ENCODE data around the gene KSR1. TPM values are rescaled to one million over a fixed set of nuclear protein-coding genes. Genes with fewer than 3 reads are reported as not detected.

KSR1 gene
- polyA plus RNA-seq, 1 of the 3 experiments (the other 2 are of a cell fraction), result 7.5 TPM

GRCh38 chr17:27518048-27518447, 61.8 kb downstream of the KSR1 start:
- no peaks in the 10 kb centered on the region for H3K9me2 ChIP-seq
- CTCF ChIA-PET, result interaction anchor here (1.8 kb wide), 1 partner anchor 62 kb away, joined by 6 read pairs; the partner anchor contains the start of gene KSR1

More at GRCh38 chr17:27518048-27518447, 61.8 kb downstream of the KSR1 start:
- Histone ChIP-seq H3K27me3 (ENCODE audit: insufficient read depth) (no peaks in the 10 kb centered on the region), H3K4me1 (ENCODE audit: control insufficient read depth in 1 of 2, insufficient read depth in 2 of 2, low read depth in 1 of 2, low read length in 1 of 2) (peaks cover 0 to 17% of the 10 kb centered on the region in 2 experiments; a peak in 1 of 4 replicates), H3K9ac (no peak overlapping the region), H3K4me3 (ENCODE audit: low read depth in 2 of 2, low read length in 1 of 2) (no peak overlapping the region), H3K9me3 (no peaks in the 10 kb centered on the region), H3K79me2 (ENCODE audit: insufficient read depth) (no peaks in the 10 kb centered on the region), H4K20me1 (ENCODE audit: insufficient read depth) (no peaks in the 10 kb centered on the region), H3K36me3 (replicated peaks in 1 of 2; ENCODE audit: control insufficient read depth in 1 of 2, insufficient read depth in 2 of 2, low read length in 1 of 2) (no peaks in the 10 kb centered on the region), H2AFZ (ENCODE audit: low read depth) (no peak overlapping the region), H3F3A (replicated peaks; ENCODE audit: insufficient read depth) (no peaks in the 10 kb centered on the region), H3K4me2 (no peak overlapping the region), H3K27ac (ENCODE audit: low read depth in 2 of 2, low read length in 1 of 2) (no peak overlapping the region)
- TF ChIP-seq JUND (IDR thresholded peaks at IDR 0.05) (no peak), FOXJ3 (CRISPR knock-in tag; IDR thresholded peaks at IDR 0.05) (no peak), USF2 (IDR thresholded peaks at IDR 0.05; ENCODE audit: borderline replicate concordance, low read depth, low read length) (no peak), POLR2AphosphoS5 (IDR thresholded peaks at IDR 0.05; ENCODE audit: low read depth, low read length) (no peak), MXI1 (IDR thresholded peaks at IDR 0.05; ENCODE audit: low read depth, low read length) (no peak), SMC3 (IDR thresholded peaks at IDR 0.05; ENCODE audit: low read depth, low read length) (no peak), TCF12 (IDR thresholded peaks at IDR 0.05) (no peak), ZBTB33 (IDR thresholded peaks at IDR 0.05; ENCODE audit: borderline replicate concordance, low read depth) (no peak), EP300 (IDR thresholded peaks at IDR 0.05; ENCODE audit: borderline replicate concordance in 1 of 2, low read depth in 1 of 2, low read length in 1 of 2) (no peak), TEAD4 (IDR thresholded peaks at IDR 0.05; ENCODE audit: borderline replicate concordance, insufficient read depth) (no peak), RAD21 (IDR thresholded peaks at IDR 0.05; ENCODE audit: low read length) (no peak), TAF1 (IDR thresholded peaks at IDR 0.05; ENCODE audit: borderline replicate concordance, low read depth, low read length) (no peak), PBX3 (IDR thresholded peaks at IDR 0.05) (no peak), RXRA (IDR thresholded peaks at IDR 0.05; ENCODE audit: borderline replicate concordance, low read depth) (no peak), MEF2A (IDR thresholded peaks at IDR 0.05; ENCODE audit: borderline replicate concordance, low read depth) (no peak)
- 94% methylated on average over 3 of the region's 3 CpGs for WGBS (ENCODE audit: low lambda C conversion rate)
- DNase-seq, result no peak
- POLR2A ChIA-PET, result no interaction called here
